Measurements from ENCODE around the gene SMIM43.
"Not testable (repeated sequence)": the region's sequence is repeated elsewhere in the genome, so short reads cannot be mapped to it uniquely, and the experiment has no call there.

The SMIM43 gene

GRCh38 chr4:121734571-121734970 is 30.4 kb downstream of the SMIM43 start:
- Mint-ChIP-seq H3K27me3 (peaks cover 20% of the 10 kb centered on the region), H3K4me1 (ENCODE audit: low read depth) (no peaks in the 10 kb centered on the region), H3K27ac (no peak overlapping the region), H3K4me3 (no peak overlapping the region), H3K9me3 (no peaks in the 10 kb centered on the region), H3K36me3 (ENCODE audit: low read depth) (no peaks in the 10 kb centered on the region)
- DNase-seq, result no peak

- H3K27me3 Mint-ChIP-seq, result peaks cover 20% of the 10 kb centered on the region
- H3K36me3 Mint-ChIP-seq (ENCODE audit: low read depth), result no peaks in the 10 kb centered on the region
- DNase-seq, result no peak
- H3K4me3 Mint-ChIP-seq, result no peak overlapping the region
- no peak overlapping the region for H3K27ac Mint-ChIP-seq
- H3K9me3 Mint-ChIP-seq, result no peaks in the 10 kb centered on the region
- H3K4me1 Mint-ChIP-seq (ENCODE audit: low read depth), result peaks cover under 1% of the 10 kb centered on the region
Measured at GRCh38 chr4:121733942-121734341, 31.0 kb downstream of the SMIM43 start.

GRCh38 chr4:121729753-121730152 is 35.2 kb downstream of the SMIM43 start:
- H3K27ac Mint-ChIP-seq; DNase-seq; H3K9me3 Mint-ChIP-seq; H3K4me3 Mint-ChIP-seq; H3K36me3 Mint-ChIP-seq (ENCODE audit: low read depth): not testable (repeated sequence)
- H3K27me3 Mint-ChIP-seq, result peaks cover 14% of the 10 kb centered on the region
- peaks cover 10% of the 10 kb centered on the region for H3K4me1 Mint-ChIP-seq (ENCODE audit: low read depth)

- Mint-ChIP-seq H3K4me1 (ENCODE audit: low read depth) (peaks cover 10% of the 10 kb centered on the region), H3K4me3 (no peak overlapping the region), H3K9me3 (no peaks in the 10 kb centered on the region), H3K36me3 (ENCODE audit: low read depth) (no peaks in the 10 kb centered on the region), H3K27ac (no peak overlapping the region), H3K27me3 (peaks cover 14% of the 10 kb centered on the region)
- DNase-seq, result no peak
Measured at GRCh38 chr4:121728798-121729226, 36.2 kb downstream of the SMIM43 start.

GRCh38 chr4:121728066-121728465 is 36.9 kb downstream of the SMIM43 start:
- H3K9me3 Mint-ChIP-seq, result no peaks in the 10 kb centered on the region
- no peak overlapping the region for H3K27ac Mint-ChIP-seq
- H3K4me3 Mint-ChIP-seq, result no peak overlapping the region
- H3K27me3 Mint-ChIP-seq, result peaks cover 14% of the 10 kb centered on the region
- no peaks in the 10 kb centered on the region for H3K36me3 Mint-ChIP-seq (ENCODE audit: low read depth)
- DNase-seq, result no peak
- peaks cover 10% of the 10 kb centered on the region for H3K4me1 Mint-ChIP-seq (ENCODE audit: low read depth)

- Mint-ChIP-seq H3K9me3 (no peaks in the 10 kb centered on the region), H3K27ac (no peak overlapping the region), H3K4me1 (ENCODE audit: low read depth) (peaks cover 10% of the 10 kb centered on the region), H3K36me3 (ENCODE audit: low read depth) (no peaks in the 10 kb centered on the region), H3K27me3 (peaks cover 10% of the 10 kb centered on the region), H3K4me3 (no peak overlapping the region)
- no peak for DNase-seq
Measured at GRCh38 chr4:121726642-121727268, 38.2 kb downstream of the SMIM43 start.

- no peak for DNase-seq
- H3K36me3 Mint-ChIP-seq (ENCODE audit: low read depth), result no peaks in the 10 kb centered on the region
- peaks cover 10% of the 10 kb centered on the region for H3K4me1 Mint-ChIP-seq (ENCODE audit: low read depth)
- H3K27ac Mint-ChIP-seq, result no peak overlapping the region
- H3K4me3 Mint-ChIP-seq, result no peak overlapping the region
- H3K27me3 Mint-ChIP-seq, result peaks cover 4% of the 10 kb centered on the region
- no peaks in the 10 kb centered on the region for H3K9me3 Mint-ChIP-seq
Measured at GRCh38 chr4:121724671-121725070, 40.3 kb downstream of the SMIM43 start.

- Mint-ChIP-seq H3K9me3 (no peaks in the 10 kb centered on the region), H3K36me3 (ENCODE audit: low read depth) (no peaks in the 10 kb centered on the region), H3K4me3 (no peak overlapping the region), H3K4me1 (ENCODE audit: low read depth) (peaks cover 3% of the 10 kb centered on the region), H3K27ac (no peak overlapping the region), H3K27me3 (peaks cover 16% of the 10 kb centered on the region)
- DNase-seq, result no peak
Measured at GRCh38 chr4:121721700-121722099, 43.3 kb downstream of the SMIM43 start.

- DNase-seq, result no peak
- Mint-ChIP-seq H3K4me3 (no peak overlapping the region), H3K27ac (no peak overlapping the region), H3K27me3 (peaks cover 28% of the 10 kb centered on the region), H3K36me3 (ENCODE audit: low read depth) (no peaks in the 10 kb centered on the region), H3K9me3 (no peaks in the 10 kb centered on the region), H3K4me1 (ENCODE audit: low read depth) (no peaks in the 10 kb centered on the region)
Measured at GRCh38 chr4:121720109-121720508, 44.9 kb downstream of the SMIM43 start.

GRCh38 chr4:121717680-121718237 is 47.2 kb downstream of the SMIM43 start:
- no peaks in the 10 kb centered on the region for H3K9me3 Mint-ChIP-seq
- no peaks in the 10 kb centered on the region for H3K36me3 Mint-ChIP-seq (ENCODE audit: low read depth)
- H3K4me1 Mint-ChIP-seq (ENCODE audit: low read depth), result no peaks in the 10 kb centered on the region
- no peak overlapping the region for H3K4me3 Mint-ChIP-seq
- peaks cover 43% of the 10 kb centered on the region for H3K27me3 Mint-ChIP-seq
- H3K27ac Mint-ChIP-seq, result no peak overlapping the region
- no peak for DNase-seq

GRCh38 chr4:121714548-121714947 is 50.4 kb downstream of the SMIM43 start:
- Mint-ChIP-seq H3K4me1 (ENCODE audit: low read depth) (peaks cover 20% of the 10 kb centered on the region), H3K36me3 (ENCODE audit: low read depth) (no peaks in the 10 kb centered on the region), H3K9me3 (no peaks in the 10 kb centered on the region), H3K27me3 (peaks cover 63% of the 10 kb centered on the region), H3K4me3 (no peak overlapping the region), H3K27ac (no peak overlapping the region)
- DNase-seq, result no peak

- DNase-seq, result no peak
- H3K9me3 Mint-ChIP-seq, result no peaks in the 10 kb centered on the region
- H3K27ac Mint-ChIP-seq, result no peak overlapping the region
- peaks cover 72% of the 10 kb centered on the region for H3K27me3 Mint-ChIP-seq
- H3K4me3 Mint-ChIP-seq, result no peak overlapping the region
- peaks cover 33% of the 10 kb centered on the region for H3K4me1 Mint-ChIP-seq (ENCODE audit: low read depth)
- H3K36me3 Mint-ChIP-seq (ENCODE audit: low read depth), result no peaks in the 10 kb centered on the region
Measured at GRCh38 chr4:121712783-121713182, 52.2 kb downstream of the SMIM43 start.

GRCh38 chr4:121712001-121712651 is 52.8 kb downstream of the SMIM43 start:
- Mint-ChIP-seq H3K4me1 (ENCODE audit: low read depth) (peaks cover 39% of the 10 kb centered on the region), H3K36me3 (ENCODE audit: low read depth) (no peaks in the 10 kb centered on the region), H3K27ac (no peak overlapping the region), H3K9me3 (no peaks in the 10 kb centered on the region), H3K27me3 (peaks cover 69% of the 10 kb centered on the region), H3K4me3 (no peak overlapping the region)
- no peak for DNase-seq

GRCh38 chr4:121711263-121712000 is 53.5 kb downstream of the SMIM43 start:
- H3K9me3 Mint-ChIP-seq, result peaks cover 2% of the 10 kb centered on the region
- H3K36me3 Mint-ChIP-seq (ENCODE audit: low read depth), result no peaks in the 10 kb centered on the region
- H3K27me3 Mint-ChIP-seq, result peaks cover 66% of the 10 kb centered on the region
- peak; percentile 48 for DNase-seq
- peak overlapping the region; percentile 44 for H3K4me3 Mint-ChIP-seq
- peaks cover 46% of the 10 kb centered on the region for H3K4me1 Mint-ChIP-seq (ENCODE audit: low read depth)
- H3K27ac Mint-ChIP-seq, result peak overlapping the region; percentile 0

All from activated T-cell treated with anti-CD3 and anti-CD28 coated beads, Interleukin-2, amount 50 U/mL, for 24 hours (primary cell).